ENCODE measurements around the gene SLC38A11.

The SLC38A11 gene

GRCh38 chr2:164969909-164970690 is 14.8 kb upstream of the SLC38A11 start:
- DNase-seq = no peak

DNA sequence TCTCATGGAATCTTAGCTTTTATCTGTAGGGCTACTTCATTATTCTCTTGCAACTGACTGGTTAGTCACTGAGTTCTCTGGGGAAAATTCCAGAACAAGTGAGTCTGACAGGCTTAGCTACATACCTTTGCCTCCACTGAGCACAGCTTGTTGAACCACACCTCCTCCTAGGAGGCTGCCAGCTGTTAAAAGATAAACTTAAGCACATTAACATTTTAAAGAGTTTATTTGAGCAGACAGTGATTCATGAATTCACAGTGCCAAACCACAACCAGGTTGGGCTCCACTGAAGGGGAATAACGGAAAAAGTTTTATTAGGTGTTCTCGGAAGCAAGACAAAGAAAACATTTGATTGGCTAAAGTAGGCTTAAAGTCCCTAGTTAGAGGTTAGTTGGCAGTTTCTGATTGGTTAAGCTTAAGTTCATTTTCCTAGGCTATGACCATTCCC is 12.5 kb upstream of the SLC38A11 start:
- DNase-seq = no peak

- no peak for DNase-seq
Measured at GRCh38 chr2:164967361-164967760, 12.0 kb upstream of the SLC38A11 start.

- no peak for DNase-seq
Measured at GRCh38 chr2:164964700-164965099, 9.4 kb upstream of the SLC38A11 start.

GRCh38 chr2:164960159-164960558 is 4.8 kb upstream of the SLC38A11 start:
- DNase-seq = no peak

DNA sequence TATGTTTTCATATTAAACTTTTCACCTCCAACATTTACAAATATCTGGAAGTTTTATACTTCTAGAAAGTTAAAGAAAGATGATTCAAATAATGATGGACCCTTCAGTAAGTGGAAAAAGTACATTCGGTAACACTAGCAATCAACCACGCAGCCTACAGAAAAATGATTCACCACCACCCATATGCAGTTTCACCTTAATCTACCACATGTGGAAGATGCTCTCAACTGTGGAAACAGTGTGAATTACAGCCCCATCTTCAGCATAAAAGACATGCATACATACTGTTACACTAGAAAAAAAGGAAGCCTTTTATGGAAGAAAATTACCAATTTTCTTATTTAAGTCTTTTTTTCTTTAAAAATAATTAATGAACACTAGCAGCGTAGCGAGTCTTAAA is 1.1 kb downstream of the SLC38A11 start:
- DNase-seq = no peak

- no peak for DNase-seq
Measured at GRCh38 chr2:164953279-164953678, 2.0 kb downstream of the SLC38A11 start.

DNA sequence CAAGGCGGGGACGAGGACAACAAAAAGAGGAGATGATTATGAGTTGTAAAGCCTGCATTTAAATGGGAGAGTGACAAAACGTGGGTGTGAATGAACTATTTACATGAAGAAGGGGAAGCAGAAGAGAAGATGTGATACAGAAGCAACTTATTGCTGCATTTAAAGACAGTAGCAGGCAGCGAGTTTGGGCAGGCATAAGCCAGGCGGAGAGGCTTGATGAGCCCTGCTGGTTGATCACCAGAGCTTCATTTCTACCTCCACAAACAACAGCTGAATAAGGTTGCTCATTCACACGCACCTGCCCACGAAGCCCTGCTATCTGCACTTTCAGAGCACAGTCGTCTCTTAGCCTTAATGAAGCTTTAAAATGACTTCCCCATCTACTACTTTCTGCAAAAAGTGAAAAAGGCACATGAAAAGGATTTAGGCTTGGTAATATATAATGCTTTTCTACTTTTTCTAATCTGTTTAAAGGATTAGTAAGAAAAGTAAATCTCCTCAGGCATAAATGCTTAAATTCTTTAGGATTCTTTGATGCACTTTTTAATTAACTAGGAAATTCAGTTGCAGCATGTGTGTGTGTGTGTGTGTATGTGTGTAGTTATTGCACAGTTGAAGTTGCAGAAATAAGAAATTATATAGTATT is 3.1 kb downstream of the SLC38A11 start:
- no peak for DNase-seq

- DNase-seq = no peak
Measured at GRCh38 chr2:164948540-164948939, 6.8 kb downstream of the SLC38A11 start.

DNA sequence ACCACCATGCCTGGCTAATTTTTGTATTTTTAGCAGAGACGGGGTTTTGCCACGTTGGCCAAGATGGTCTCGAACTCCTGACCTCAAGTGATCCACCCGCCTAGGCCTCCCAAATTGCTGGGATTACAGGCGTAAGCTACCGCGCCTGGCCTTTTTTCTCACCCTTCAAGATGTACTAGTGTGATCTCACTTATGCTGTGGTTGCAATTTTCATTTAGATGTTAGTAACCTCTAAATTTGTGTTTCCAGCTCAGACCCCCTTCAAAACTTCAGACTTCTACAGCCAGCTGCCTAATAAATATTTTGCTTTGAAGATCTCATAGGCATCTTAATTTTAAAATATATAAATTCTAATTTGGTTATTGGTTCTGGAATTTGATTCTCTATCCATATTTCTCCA is 8.0 kb downstream of the SLC38A11 start:
- no peak for DNase-seq

GRCh38 chr2:164943289-164943688 is 12.0 kb downstream of the SLC38A11 start:
- DNase-seq = no peak

DNA sequence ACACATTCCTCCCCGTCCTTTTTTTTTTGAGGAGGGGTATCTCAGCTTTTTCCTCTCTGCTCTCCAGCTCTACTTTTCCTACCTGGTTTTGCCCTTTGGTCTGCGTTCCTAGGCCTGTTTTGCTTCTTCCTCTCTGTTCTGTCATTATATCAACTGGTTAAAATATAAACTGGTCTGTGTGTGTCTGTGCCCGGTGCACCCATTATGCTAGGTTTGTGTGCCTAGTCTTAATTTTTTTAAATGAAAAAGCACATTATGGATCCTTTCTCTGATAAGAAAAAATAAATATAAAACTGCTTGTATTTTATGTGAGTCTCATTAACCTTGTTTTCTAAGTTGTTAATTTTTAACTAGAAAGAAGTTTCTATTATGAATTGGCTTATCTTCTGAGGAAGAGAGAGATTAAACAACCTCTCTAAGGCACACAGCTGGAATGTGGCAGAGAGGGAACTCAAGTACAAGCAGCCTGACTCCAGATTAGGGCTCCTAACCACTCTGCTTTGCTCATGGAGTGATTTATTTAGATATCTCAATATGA is 17.4 kb downstream of the SLC38A11 start:
- DNase-seq = no peak

GRCh38 chr2:164935118-164936101 is 19.9 kb downstream of the SLC38A11 start:
- no peak for DNase-seq

DNA sequence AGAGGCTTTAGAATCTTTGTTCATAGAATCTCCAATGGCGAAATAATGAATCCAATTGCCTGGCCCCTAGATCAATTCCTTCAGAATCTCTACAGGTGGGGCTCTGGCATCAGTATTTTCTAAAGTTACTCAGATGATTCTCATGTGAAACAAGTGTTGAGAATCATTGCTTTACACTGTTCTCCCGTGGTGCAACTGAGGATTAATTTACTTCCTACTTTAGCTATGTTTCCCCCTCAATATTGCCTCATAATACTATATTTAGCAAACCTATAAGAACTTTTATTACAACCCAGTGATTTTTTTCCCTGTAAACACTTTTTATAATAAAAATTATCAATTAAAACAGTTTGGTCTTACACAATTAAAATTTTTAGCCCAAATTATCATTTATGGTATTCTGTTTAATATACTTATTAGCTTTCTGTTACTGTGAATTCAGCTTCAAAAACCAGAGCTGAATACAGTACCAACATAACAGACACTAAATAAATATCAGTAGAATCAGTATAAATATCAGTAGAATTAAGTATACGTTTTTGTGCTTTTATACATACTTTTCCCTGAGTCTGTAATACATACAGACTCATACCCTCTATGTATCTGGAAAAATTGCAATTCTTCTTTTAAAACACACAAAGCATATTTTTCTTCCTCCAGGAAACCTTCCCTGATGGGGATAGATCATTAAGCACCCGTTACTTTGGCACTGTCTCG is 20.8 kb downstream of the SLC38A11 start:
- no peak for DNase-seq

- no peak for DNase-seq
Measured at GRCh38 chr2:164933671-164934189, 21.6 kb downstream of the SLC38A11 start.

DNA sequence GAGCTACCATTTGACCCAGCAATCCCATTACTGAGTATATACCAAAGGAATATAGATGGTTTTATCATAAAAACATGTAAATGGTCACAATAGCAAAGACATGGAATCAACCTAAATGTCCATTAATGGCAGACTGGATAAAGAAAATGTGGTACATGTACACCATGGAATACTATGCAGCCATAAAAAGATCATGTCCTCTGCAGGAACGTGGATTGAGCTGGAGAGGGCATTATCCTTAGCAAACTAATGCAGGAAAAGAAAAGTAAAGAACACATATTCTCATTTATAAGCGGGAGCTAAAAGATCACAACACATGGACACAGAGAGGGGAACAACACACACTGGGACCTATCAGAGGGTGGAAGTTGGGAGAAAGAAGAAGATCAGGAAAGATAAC is 22.9 kb downstream of the SLC38A11 start:
- no peak for DNase-seq

DNA sequence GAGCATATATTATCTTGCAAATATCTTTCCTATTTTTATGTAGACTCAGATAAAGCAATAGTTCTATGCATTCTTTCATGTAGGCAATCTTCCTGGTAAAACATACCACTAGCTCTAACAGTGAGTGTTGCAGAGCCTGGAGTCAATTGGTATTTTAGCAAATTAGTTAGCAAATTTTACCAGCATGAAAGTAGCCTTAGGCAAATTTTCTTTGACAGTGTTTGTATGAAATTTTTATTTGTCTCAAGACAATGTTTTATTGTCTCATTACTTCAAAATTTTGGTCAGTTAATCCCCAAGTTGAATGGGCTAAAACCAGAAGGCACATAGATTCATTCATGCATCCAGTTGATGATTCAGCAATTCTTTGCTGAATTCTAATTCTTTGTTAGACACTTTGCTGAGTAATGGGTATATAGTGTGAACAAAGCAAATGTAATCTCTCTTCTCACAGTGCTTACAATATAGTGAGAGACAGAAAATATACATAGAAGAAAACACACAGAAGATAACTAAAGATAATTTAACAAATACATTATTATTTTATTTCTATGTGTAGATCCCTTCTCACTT is 27.1 kb downstream of the SLC38A11 start:
- DNase-seq = no peak

DNA sequence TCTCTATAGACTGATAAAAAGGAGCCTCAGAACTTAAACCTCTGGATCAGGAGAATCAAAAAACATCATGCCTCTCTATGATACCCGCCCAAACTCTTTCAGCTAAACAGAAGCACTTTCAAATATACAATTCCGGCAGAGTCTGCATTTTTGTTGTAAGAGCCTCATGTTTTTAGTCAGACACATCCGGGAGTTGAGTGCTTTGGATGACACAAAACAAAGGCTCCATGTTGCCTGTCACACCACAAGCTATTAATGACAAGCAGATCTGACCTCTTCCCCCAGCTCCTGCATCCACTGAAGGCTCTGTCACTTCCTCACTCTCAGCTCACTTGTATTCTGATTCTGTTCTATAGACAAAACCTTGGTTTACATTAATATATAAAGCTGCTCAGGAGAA is 33.2 kb downstream of the SLC38A11 start:
- no peak for DNase-seq

DNA sequence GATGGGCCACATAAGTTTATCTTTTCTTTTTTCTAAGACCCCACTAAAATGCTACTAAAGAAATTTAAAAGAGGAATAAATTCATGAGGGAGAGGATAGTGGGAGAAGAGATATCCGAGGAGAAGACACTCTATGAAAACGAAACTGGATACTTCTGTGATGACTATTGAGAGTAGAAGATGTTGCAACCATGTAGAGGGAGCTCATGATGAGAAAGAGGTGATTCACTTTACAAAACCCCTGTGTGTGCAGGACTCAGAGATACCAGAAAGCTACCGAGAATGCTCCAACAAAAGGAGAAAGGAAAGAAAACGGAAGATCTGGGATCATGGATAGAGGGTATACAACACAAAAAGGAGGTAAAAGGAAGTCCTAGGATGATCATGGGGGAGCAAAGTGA is 34.9 kb downstream of the SLC38A11 start:
- no peak for DNase-seq

DNA sequence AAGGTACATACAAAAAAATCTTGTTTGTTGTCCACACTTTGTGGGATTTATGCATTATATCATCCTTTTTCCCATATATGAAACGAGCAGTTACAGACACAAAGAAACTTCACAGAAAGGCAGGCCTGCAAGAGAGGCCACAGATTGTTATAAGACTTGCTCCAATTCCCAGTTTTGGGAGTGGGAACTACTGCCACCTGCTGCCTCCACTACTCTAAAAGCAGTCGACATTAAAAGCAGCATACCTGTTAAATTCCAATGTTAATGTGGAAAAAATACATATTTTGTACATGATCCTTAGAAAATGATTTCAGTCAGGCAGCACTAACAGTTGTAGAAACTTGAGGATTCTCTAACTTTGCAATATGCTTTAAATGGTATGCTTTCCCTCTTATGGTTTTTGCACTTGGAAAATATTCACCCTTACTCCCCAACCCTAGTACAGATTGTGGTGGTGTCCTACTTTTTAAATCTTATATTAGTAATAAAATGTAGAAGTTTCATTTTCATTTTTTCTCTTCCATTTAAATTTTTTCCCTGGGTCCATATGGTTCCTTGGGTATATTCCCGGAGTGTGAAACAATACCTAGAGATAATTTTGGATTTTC is 37.9 kb downstream of the SLC38A11 start:
- no peak for DNase-seq

GRCh38 chr2:164915566-164915965 is 39.8 kb downstream of the SLC38A11 start:
- no peak for DNase-seq

Data from stimulated activated CD4-positive, alpha-beta T cell treated with anti-CD3 and anti-CD28 coated beads, Interleukin-15, amount 100 ng/mL, for 24 hours (primary cell).